WTC11 (cell line): ENCODE measurements around the gene CLEC12A. TPM values are rescaled to one million over a fixed set of nuclear protein-coding genes. Genes with fewer than 3 reads are reported as not detected.

Source experiments
- ATAC-seq: fragments of 200-7000 bp; cut with Tn5 transposase; 2 replicates; pipeline ENCODE4 v1.10.0; 2021; ENCODE audit warnings: mild to moderate bottlenecking, moderate library complexity
- CTCF ChIA-PET: fragments of 300-600 bp; sonication (Branson Sonifier 250); formaldehyde crosslinking; loops from one replicate; lab custom pipeline; 2021; ENCODE audit warnings: antibody characterized with exemption; lab: Charles Lee
- POLR2A ChIA-PET: fragments of 350-600 bp; sonication (Branson Sonifier 250); formaldehyde crosslinking; loops from one replicate; lab custom pipeline; 2021; ENCODE audit warnings: antibody characterized with exemption; lab: Charles Lee
- DNase-seq: peaks from one replicate; pipeline ENCODE4 v3.0.0; 2021; ENCODE audit warnings: low spot score
- H3K27ac Mint-ChIP-seq: 2 replicates; pipeline ENCODE4 v1.8.0; 2021; ENCODE audit warnings: mixed read lengths
- H3K27me3 Mint-ChIP-seq: 2 replicates; pipeline ENCODE4 v1.8.0; 2021; ENCODE audit warnings: low read depth, mild to moderate bottlenecking, moderate library complexity, mixed read lengths
- H3K36me3 Mint-ChIP-seq: 2 replicates; pipeline ENCODE4 v1.8.0; 2021; ENCODE audit warnings: mixed read lengths
- H3K4me1 Mint-ChIP-seq: 2 replicates; pipeline ENCODE4 v1.8.0; 2022; ENCODE audit warnings: mixed read lengths
- H3K4me3 Mint-ChIP-seq: 2 replicates; pipeline ENCODE4 v1.8.0; 2021; ENCODE audit warnings: mild to moderate bottlenecking, moderate library complexity, mixed read lengths
- H3K9me3 Mint-ChIP-seq: 2 replicates; pipeline ENCODE4 v1.8.0; 2021; ENCODE audit warnings: mixed read lengths
- CREB1 ChIP-seq: sonication (generic); formaldehyde crosslinking; IDR thresholded peaks from 2 replicates; pipeline ENCODE4 v1.8.0; 2023; ENCODE audit warnings: mild to moderate bottlenecking, missing genetic modification reagents
- EMX1 ChIP-seq: fragments of 250-450 bp; sonication (Bioruptor Pico); IDR thresholded peaks from 2 replicates; pipeline ENCODE4 v1.8.0; 2021; ENCODE audit warnings: mild to moderate bottlenecking
- ESRRA ChIP-seq: sonication (generic); formaldehyde crosslinking; IDR thresholded peaks from 2 replicates; pipeline ENCODE4 v1.8.1; 2022; ENCODE audit warnings: mild to moderate bottlenecking, missing genetic modification reagents, borderline replicate concordance
- MXD4 ChIP-seq: fragments of 250-450 bp; sonication (Bioruptor Pico); IDR thresholded peaks from 2 replicates; pipeline ENCODE4 v1.8.0; 2021; ENCODE audit warnings: mild to moderate bottlenecking, moderate library complexity, borderline replicate concordance
- NFATC4 ChIP-seq: fragments of 250-450 bp; sonication (Bioruptor Pico); IDR thresholded peaks from 2 replicates; pipeline ENCODE4 v1.9.0; 2021; ENCODE audit warnings: mild to moderate bottlenecking
- PRRX2 ChIP-seq: fragments of 250-450 bp; sonication (Bioruptor Pico); IDR thresholded peaks from 2 replicates; pipeline ENCODE4 v1.8.0; 2021; ENCODE audit warnings: mild to moderate bottlenecking
- RELA ChIP-seq: sonication (generic); formaldehyde crosslinking; IDR thresholded peaks from 2 replicates; pipeline ENCODE4 v1.8.1; 2022; ENCODE audit warnings: missing genetic modification reagents, mild to moderate bottlenecking, borderline replicate concordance
- RORB ChIP-seq: fragments of 250-450 bp; sonication (Bioruptor Pico); IDR thresholded peaks from 2 replicates; pipeline ENCODE4 v1.9.0; 2021; ENCODE audit warnings: mild to moderate bottlenecking
- ZBTB21 ChIP-seq: sonication (generic); formaldehyde crosslinking; IDR thresholded peaks from 2 replicates; pipeline ENCODE4 v1.8.1; 2023; ENCODE audit warnings: mild to moderate bottlenecking, missing genetic modification reagents, borderline replicate concordance
- ZNF232 ChIP-seq: sonication (generic); formaldehyde crosslinking; IDR thresholded peaks from 2 replicates; pipeline ENCODE4 v1.8.0; 2022; ENCODE audit warnings: mild to moderate bottlenecking, missing genetic modification reagents
- ZNF423 ChIP-seq: fragments of 250-450 bp; sonication (Bioruptor Pico); IDR thresholded peaks from 2 replicates; pipeline ENCODE4 v2.1.2; 2022; ENCODE audit warnings: mild to moderate bottlenecking, moderate library complexity
- ZNF671 ChIP-seq: fragments of 250-450 bp; sonication (Bioruptor Pico); IDR thresholded peaks from 2 replicates; pipeline ENCODE4 v1.8.0; 2021; ENCODE audit warnings: mild to moderate bottlenecking
- total RNA-seq: library from RNA; stranded (reverse); gene quantifications from 3 replicates; pipeline ENCODE4 v1.2.3, GENCODE V29; 2021
- TF ChIP-seq, protein P1 (sequence below): sonication (generic); formaldehyde crosslinking; IDR thresholded peaks from 2 replicates; pipeline ENCODE4 v1.8.1; 2023; ENCODE audit warnings: mild to moderate bottlenecking, missing genetic modification reagents
- TF ChIP-seq, protein P2 (sequence below): fragments of 250-450 bp; sonication (Bioruptor Pico); IDR thresholded peaks from 2 replicates; pipeline ENCODE4 v1.9.0; 2021; ENCODE audit warnings: mild to moderate bottlenecking, borderline replicate concordance
- TF ChIP-seq, protein P3 (sequence below): sonication (generic); formaldehyde crosslinking; IDR thresholded peaks from 2 replicates; pipeline ENCODE4 v1.8.1; 2022; ENCODE audit warnings: low read depth, missing genetic modification reagents, borderline replicate concordance
- TF ChIP-seq, protein P4 (sequence below): sonication (generic); formaldehyde crosslinking; IDR thresholded peaks from 2 replicates; pipeline ENCODE4 v1.8.0; 2022; ENCODE audit warnings: mild to moderate bottlenecking, missing genetic modification reagents
- TF ChIP-seq, protein P5 (sequence below): fragments of 250-450 bp; sonication (Bioruptor Pico); conservative IDR thresholded peaks from 2 replicates; pipeline ENCODE4 v1.9.0; 2021; ENCODE audit warnings: mild to moderate bottlenecking
- TF ChIP-seq, protein P6 (sequence below): sonication (generic); formaldehyde crosslinking; IDR thresholded peaks from 2 replicates; pipeline ENCODE4 v1.8.0; 2022; ENCODE audit warnings: mild to moderate bottlenecking, missing genetic modification reagents

CLEC12A gene
- total RNA-seq, 1 experiment from 2014 or later = not detected

DNA sequence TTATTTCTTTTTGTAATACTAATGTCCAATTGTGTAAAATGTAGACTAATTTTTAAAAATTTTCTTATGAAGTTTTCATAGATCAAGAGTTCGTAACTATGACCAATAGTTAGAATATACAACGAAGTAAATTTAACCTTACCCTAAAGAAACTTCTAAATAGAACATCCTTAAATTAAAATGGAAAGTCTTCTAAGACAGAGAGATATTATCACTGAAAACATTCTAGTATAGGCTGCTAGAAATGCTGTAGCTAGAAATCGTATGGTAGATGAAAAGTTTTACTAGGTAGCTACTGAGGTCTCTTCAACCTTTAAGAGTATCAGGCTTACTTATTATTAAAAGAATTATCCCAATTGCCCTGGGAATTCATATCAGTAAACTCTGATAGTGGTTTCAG lies 40.0 kb upstream of the CLEC12A start:
- Mint-ChIP-seq H3K27me3 (no peaks in the 10 kb centered on the region; the same call in 1 of the 2 replicates), H3K4me1 (no peaks in the 10 kb centered on the region), H3K27ac (no peak overlapping the region), H3K9me3 (no peaks in the 10 kb centered on the region), H3K4me3 (no peak overlapping the region), H3K36me3 (no peaks in the 10 kb centered on the region)
- TF ChIP-seq, protein P1, sequence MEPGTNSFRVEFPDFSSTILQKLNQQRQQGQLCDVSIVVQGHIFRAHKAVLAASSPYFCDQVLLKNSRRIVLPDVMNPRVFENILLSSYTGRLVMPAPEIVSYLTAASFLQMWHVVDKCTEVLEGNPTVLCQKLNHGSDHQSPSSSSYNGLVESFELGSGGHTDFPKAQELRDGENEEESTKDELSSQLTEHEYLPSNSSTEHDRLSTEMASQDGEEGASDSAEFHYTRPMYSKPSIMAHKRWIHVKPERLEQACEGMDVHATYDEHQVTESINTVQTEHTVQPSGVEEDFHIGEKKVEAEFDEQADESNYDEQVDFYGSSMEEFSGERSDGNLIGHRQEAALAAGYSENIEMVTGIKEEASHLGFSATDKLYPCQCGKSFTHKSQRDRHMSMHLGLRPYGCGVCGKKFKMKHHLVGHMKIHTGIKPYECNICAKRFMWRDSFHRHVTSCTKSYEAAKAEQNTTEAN (CRISPR knock-in tag) = no peak
- no peak for TF ChIP-seq ZNF423 (CRISPR knock-in tag)
- TF ChIP-seq, protein P2, sequence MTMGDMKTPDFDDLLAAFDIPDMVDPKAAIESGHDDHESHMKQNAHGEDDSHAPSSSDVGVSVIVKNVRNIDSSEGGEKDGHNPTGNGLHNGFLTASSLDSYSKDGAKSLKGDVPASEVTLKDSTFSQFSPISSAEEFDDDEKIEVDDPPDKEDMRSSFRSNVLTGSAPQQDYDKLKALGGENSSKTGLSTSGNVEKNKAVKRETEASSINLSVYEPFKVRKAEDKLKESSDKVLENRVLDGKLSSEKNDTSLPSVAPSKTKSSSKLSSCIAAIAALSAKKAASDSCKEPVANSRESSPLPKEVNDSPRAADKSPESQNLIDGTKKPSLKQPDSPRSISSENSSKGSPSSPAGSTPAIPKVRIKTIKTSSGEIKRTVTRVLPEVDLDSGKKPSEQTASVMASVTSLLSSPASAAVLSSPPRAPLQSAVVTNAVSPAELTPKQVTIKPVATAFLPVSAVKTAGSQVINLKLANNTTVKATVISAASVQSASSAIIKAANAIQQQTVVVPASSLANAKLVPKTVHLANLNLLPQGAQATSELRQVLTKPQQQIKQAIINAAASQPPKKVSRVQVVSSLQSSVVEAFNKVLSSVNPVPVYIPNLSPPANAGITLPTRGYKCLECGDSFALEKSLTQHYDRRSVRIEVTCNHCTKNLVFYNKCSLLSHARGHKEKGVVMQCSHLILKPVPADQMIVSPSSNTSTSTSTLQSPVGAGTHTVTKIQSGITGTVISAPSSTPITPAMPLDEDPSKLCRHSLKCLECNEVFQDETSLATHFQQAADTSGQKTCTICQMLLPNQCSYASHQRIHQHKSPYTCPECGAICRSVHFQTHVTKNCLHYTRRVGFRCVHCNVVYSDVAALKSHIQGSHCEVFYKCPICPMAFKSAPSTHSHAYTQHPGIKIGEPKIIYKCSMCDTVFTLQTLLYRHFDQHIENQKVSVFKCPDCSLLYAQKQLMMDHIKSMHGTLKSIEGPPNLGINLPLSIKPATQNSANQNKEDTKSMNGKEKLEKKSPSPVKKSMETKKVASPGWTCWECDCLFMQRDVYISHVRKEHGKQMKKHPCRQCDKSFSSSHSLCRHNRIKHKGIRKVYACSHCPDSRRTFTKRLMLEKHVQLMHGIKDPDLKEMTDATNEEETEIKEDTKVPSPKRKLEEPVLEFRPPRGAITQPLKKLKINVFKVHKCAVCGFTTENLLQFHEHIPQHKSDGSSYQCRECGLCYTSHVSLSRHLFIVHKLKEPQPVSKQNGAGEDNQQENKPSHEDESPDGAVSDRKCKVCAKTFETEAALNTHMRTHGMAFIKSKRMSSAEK (CRISPR knock-in tag) = no peak
- TF ChIP-seq, protein P3, sequence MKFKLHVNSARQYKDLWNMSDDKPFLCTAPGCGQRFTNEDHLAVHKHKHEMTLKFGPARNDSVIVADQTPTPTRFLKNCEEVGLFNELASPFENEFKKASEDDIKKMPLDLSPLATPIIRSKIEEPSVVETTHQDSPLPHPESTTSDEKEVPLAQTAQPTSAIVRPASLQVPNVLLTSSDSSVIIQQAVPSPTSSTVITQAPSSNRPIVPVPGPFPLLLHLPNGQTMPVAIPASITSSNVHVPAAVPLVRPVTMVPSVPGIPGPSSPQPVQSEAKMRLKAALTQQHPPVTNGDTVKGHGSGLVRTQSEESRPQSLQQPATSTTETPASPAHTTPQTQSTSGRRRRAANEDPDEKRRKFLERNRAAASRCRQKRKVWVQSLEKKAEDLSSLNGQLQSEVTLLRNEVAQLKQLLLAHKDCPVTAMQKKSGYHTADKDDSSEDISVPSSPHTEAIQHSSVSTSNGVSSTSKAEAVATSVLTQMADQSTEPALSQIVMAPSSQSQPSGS = no peak
- no peak for TF ChIP-seq ZNF232
- TF ChIP-seq RELA (CRISPR knock-in tag) = no peak
- TF ChIP-seq RORB (CRISPR knock-in tag) = no peak
- TF ChIP-seq, protein P4, sequence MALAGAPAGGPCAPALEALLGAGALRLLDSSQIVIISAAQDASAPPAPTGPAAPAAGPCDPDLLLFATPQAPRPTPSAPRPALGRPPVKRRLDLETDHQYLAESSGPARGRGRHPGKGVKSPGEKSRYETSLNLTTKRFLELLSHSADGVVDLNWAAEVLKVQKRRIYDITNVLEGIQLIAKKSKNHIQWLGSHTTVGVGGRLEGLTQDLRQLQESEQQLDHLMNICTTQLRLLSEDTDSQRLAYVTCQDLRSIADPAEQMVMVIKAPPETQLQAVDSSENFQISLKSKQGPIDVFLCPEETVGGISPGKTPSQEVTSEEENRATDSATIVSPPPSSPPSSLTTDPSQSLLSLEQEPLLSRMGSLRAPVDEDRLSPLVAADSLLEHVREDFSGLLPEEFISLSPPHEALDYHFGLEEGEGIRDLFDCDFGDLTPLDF = no peak
- no peak for TF ChIP-seq MXD4
- DNase-seq = no peak
- ChIA-PET CTCF (interaction anchor here (1.1 to 1.7 kb wide), 4 partner anchors 9 to 188 kb away, joined by 3 to 8 read pairs (median 3); no protein-coding TSS in a partner anchor), POLR2A (no interaction called here)
- ATAC-seq = no peak

DNA sequence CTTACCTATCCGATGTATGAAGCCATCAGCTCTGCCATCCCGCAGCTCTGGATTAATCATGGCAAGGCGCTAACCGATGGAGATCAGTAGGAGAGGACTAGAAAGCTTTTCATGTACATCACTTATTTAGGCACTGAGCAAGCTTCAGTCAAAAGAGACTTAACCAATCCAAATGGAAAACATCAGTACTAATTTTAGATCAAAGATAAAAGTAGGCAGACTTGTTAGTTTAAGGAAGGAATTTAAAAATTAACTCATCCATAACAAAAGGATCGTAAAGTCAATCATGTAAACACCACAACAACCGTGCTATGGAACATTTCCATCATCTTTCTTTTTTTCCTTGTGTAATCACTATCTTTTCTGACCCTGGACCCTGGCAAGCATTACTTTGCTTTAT lies 38.9 kb upstream of the CLEC12A start, which contains the start of gene CLEC2A:
Gene CLEC2A, minus strand, starts transcription at position 101 of the 400 bp plus-strand sequence. Its CDS starts 41 bp downstream, at position 60.
- H3K4me3 Mint-ChIP-seq = no peak within 1 kb of the TSS
- no peaks in the 10 kb centered on the region; the same call in 1 of the 2 replicates for H3K27me3 Mint-ChIP-seq
- DNase-seq (no peak), ATAC-seq (no peak)
- no peaks in the 10 kb centered on the region for H3K36me3 Mint-ChIP-seq
- ChIA-PET CTCF (interaction anchor here (1.1 to 1.7 kb wide), 3 partner anchors 8 to 189 kb away, joined by 3 to 8 read pairs (median 3); no protein-coding TSS in a partner anchor), POLR2A (no interaction called here)
- no peaks in the 10 kb centered on the region for H3K4me1 Mint-ChIP-seq
- H3K9me3 Mint-ChIP-seq = no peaks in the 10 kb centered on the region
- TF ChIP-seq CREB1 (CRISPR knock-in tag) (no peak), MXD4 (no peak)
- TF ChIP-seq, protein P5, sequence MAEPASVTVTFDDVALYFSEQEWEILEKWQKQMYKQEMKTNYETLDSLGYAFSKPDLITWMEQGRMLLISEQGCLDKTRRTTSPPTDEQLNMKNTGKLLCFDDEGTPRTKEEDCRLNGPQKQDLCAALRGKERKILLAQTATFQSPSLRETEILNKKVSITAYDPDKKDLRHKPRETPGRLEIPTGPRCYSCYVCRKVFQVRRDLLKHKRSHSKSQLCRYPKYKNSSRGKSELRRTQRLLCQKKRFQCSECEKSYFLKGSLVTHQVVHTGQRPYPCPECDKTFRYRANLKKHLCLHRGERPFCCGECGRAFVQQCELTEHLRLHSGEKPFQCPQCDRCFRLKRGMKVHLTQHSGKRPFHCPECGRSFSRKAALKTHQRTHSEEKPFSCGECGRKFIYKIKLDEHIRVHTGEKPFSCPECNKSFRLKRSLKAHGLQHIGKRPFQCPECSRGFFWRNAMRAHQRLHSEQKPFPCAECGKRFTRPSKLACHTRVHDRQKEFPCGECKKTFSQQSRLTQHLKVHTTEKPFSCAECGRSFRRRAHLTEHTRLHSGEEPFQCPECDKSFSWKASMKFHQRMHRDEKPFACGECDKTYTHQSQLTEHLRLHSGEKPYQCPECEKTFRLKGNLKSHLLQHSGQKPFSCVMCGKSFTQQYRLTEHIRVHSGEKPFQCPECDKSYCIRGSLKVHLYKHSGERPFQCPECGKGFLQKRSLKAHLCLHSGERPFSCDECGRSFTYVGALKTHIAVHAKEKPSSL (CRISPR knock-in tag) = no peak
- no peak within 1 kb of the TSS for H3K27ac Mint-ChIP-seq

DNA sequence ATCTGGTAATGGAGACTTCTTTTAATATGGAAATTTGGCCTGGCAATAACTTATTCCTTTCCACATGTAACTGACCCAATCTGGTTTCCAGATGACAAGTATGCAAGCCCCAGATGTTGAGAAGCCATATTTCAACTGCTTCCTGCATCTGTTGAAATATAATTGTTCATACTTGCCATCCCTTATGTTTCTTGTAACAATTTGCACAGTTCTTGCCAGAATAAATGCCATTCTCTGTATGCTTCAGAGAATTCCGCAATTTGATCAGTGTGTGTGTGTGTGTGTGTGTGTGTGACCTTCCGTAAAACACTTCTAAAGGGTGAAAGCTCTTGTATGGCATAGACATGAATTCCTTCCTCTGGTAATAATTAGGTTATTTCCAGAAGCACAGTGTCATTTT lies 37.3 kb upstream of the CLEC12A start:
- POLR2A ChIA-PET = no interaction called here
- DNase-seq (no peak), ATAC-seq (no peak)
- H3K27ac Mint-ChIP-seq = no peak overlapping the region
- no peaks in the 10 kb centered on the region for H3K9me3 Mint-ChIP-seq
- H3K36me3 Mint-ChIP-seq = no peaks in the 10 kb centered on the region
- H3K4me3 Mint-ChIP-seq = no peak overlapping the region
- H3K4me1 Mint-ChIP-seq = no peaks in the 10 kb centered on the region
- no peaks in the 10 kb centered on the region; the same call in 1 of the 2 replicates for H3K27me3 Mint-ChIP-seq
- CTCF ChIA-PET = no interaction called here
- TF ChIP-seq, protein P6, sequence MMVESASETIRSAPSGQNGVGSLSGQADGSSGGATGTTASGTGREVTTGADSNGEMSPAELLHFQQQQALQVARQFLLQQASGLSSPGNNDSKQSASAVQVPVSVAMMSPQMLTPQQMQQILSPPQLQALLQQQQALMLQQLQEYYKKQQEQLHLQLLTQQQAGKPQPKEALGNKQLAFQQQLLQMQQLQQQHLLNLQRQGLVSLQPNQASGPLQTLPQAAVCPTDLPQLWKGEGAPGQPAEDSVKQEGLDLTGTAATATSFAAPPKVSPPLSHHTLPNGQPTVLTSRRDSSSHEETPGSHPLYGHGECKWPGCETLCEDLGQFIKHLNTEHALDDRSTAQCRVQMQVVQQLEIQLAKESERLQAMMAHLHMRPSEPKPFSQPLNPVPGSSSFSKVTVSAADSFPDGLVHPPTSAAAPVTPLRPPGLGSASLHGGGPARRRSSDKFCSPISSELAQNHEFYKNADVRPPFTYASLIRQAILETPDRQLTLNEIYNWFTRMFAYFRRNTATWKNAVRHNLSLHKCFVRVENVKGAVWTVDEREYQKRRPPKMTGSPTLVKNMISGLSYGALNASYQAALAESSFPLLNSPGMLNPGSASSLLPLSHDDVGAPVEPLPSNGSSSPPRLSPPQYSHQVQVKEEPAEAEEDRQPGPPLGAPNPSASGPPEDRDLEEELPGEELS (CRISPR knock-in tag) = no peak
- TF ChIP-seq ZBTB21 (no peak), NFATC4 (CRISPR knock-in tag) (no peak), EMX1 (no peak), ZNF232 (no peak), ESRRA (CRISPR knock-in tag) (no peak), PRRX2 (CRISPR knock-in tag) (no peak), ZNF671 (CRISPR knock-in tag) (no peak)
- TF ChIP-seq, protein P1 (CRISPR knock-in tag) = no peak
